HepG2 (cell line): Measurements from ENCODE around the gene GNAL. TPM values are rescaled to one million over a fixed set of nuclear protein-coding genes. Genes with fewer than 3 reads are reported as not detected.
A peak's percentile ranks its signal among the peaks of the same experiment; 100 is the strongest.

Experiments
- ATRX ChIP-seq: sonication (generic); formaldehyde crosslinking; IDR thresholded peaks from 2 replicates; pipeline ENCODE4 v1.4.0; 2020; ENCODE audit warnings: missing genetic modification reagents, borderline replicate concordance
- ERF ChIP-seq: IDR thresholded peaks from 2 replicates; pipeline ENCODE4 v1.6.1; 2018; ENCODE audit warnings: missing biosample characterization, missing genetic modification reagents
- MYC ChIP-seq: sonication (generic); formaldehyde crosslinking; IDR thresholded peaks from 2 replicates; pipeline ENCODE4 v1.9.0; 2021; ENCODE audit warnings: missing genetic modification reagents, borderline replicate concordance
- PHB2 ChIP-seq: fragments of 450-650 bp; IDR thresholded peaks from 2 replicates; pipeline ENCODE4 v1.6.1; 2018; ENCODE audit not compliant: partially characterized antibody
- SAP130 ChIP-seq: IDR thresholded peaks from 2 replicates; pipeline ENCODE4 v1.6.1; 2016; ENCODE audit warnings: low read depth
- SIN3B ChIP-seq: fragments of 150-350 bp; IDR thresholded peaks from 2 replicates; pipeline ENCODE4 v1.6.1; 2014; ENCODE audit warnings: low read length
- ZEB1 ChIP-seq: IDR thresholded peaks from 2 replicates; pipeline ENCODE4 v1.6.1; 2012; ENCODE audit warnings: mild to moderate bottlenecking, low read depth, inconsistent platforms; ENCODE audit not compliant: insufficient replicate concordance
- ZFP36L1 ChIP-seq: sonication (generic); formaldehyde crosslinking; IDR thresholded peaks from 2 replicates; pipeline ENCODE4 v1.8.0; 2022; ENCODE audit warnings: mild to moderate bottlenecking, missing genetic modification reagents, moderate library complexity
- ZNF510 ChIP-seq: sonication (generic); formaldehyde crosslinking; IDR thresholded peaks from 2 replicates; pipeline ENCODE4 v1.4.0; 2020; ENCODE audit warnings: low read depth, mild to moderate bottlenecking, missing genetic modification reagents
- ZNF615 ChIP-seq: sonication (generic); formaldehyde crosslinking; IDR thresholded peaks from 2 replicates; pipeline ENCODE4 v1.5.0; 2020; ENCODE audit warnings: mild to moderate bottlenecking, missing genetic modification reagents, borderline replicate concordance
- ZNF75D ChIP-seq: sonication (generic); formaldehyde crosslinking; IDR thresholded peaks from 2 replicates; pipeline ENCODE4 v1.8.1; 2023; ENCODE audit warnings: missing genetic modification reagents, mild to moderate bottlenecking, borderline replicate concordance
- polyA plus RNA-seq, 8 experiments: library from polyadenylated mRNA; depleted of rRNA in 3 of 8; stranded (reverse) in 7 of 8; unstranded in 1 of 8; fragments of >200 nt; fragmentation: Illumina TruSeq in 4 of 8; extraction: Trizol in 4 of 8; gene quantifications; 2 replicates each; pipeline versions ENCODE4 v1.2.1 to v1.2.3, GENCODE V29; 2011 to 2016; ENCODE audit warnings: low read depth in 4 of 8, missing spikeins in 1 of 8, mixed read lengths in 1 of 8; ENCODE audit not compliant: insufficient read depth in 1 of 8
- total RNA-seq, 5 experiments: library from RNA; depleted of rRNA; stranded (reverse); fragments of >200 nt; fragmentation: Illumina TruSeq; extraction: Trizol; gene quantifications; 2 replicates each; pipeline ENCODE4 v1.2.3, GENCODE V29; 2016; ENCODE audit warnings: low read depth in 1 of 5
- TF ChIP-seq, protein P1 (sequence below): sonication (generic); formaldehyde crosslinking; IDR thresholded peaks from 2 replicates; pipeline ENCODE4 v1.5.0; 2020; ENCODE audit warnings: mild to moderate bottlenecking, missing genetic modification reagents, borderline replicate concordance
- TF ChIP-seq, protein P2 (sequence below): sonication (generic); formaldehyde crosslinking; IDR thresholded peaks from 2 replicates; pipeline ENCODE4 v1.5.0; 2020; ENCODE audit warnings: missing genetic modification reagents, mild to moderate bottlenecking, borderline replicate concordance
- TF ChIP-seq, protein P3 (sequence below): sonication (generic); formaldehyde crosslinking; IDR thresholded peaks from 2 replicates; pipeline ENCODE4 v1.4.0; 2020; ENCODE audit warnings: mild to moderate bottlenecking, missing genetic modification reagents, borderline replicate concordance
- TF ChIP-seq, protein P4 (sequence below): sonication (generic); formaldehyde crosslinking; IDR thresholded peaks from 2 replicates; pipeline ENCODE4 v1.4.0; 2020; ENCODE audit warnings: mild to moderate bottlenecking, missing genetic modification reagents

GNAL gene
- total and polyA plus RNA-seq, 2 of the 13 experiments (the other 11 are each of a cell fraction or from before 2014, with no cell fraction given), result 0.87 to 1.4 TPM

DNA sequence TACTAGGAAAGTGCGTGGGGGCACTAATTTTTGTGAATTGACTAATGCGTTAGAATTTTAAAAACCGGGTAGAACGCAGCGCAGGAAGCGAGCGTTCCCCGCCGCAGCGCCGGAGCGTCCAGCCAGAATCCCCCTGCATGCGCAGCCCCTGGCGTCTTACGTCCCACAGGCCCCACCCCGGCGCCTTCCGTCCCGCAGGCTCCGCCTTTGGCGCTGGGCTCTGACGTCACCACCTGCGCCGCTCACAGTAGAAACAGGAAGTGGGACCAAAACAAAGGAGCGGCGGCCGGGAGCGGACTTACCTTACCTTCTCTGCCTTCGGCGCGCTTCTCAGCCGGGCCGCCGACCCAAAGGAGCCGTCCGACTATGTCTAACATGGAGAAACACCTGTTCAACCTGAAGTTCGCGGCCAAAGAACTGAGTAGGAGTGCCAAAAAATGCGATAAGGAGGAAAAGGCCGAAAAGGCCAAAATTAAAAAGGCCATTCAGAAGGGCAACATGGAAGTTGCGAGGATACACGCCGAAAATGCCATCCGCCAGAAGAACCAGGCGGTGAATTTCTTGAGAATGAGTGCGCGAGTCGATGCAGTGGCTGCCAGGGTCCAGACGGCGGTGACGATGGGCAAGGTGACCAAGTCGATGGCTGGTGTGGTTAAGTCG lies 162.2 kb downstream of the GNAL start, which contains the start of gene CHMP1B (continued):
- TF ChIP-seq, protein P1, sequence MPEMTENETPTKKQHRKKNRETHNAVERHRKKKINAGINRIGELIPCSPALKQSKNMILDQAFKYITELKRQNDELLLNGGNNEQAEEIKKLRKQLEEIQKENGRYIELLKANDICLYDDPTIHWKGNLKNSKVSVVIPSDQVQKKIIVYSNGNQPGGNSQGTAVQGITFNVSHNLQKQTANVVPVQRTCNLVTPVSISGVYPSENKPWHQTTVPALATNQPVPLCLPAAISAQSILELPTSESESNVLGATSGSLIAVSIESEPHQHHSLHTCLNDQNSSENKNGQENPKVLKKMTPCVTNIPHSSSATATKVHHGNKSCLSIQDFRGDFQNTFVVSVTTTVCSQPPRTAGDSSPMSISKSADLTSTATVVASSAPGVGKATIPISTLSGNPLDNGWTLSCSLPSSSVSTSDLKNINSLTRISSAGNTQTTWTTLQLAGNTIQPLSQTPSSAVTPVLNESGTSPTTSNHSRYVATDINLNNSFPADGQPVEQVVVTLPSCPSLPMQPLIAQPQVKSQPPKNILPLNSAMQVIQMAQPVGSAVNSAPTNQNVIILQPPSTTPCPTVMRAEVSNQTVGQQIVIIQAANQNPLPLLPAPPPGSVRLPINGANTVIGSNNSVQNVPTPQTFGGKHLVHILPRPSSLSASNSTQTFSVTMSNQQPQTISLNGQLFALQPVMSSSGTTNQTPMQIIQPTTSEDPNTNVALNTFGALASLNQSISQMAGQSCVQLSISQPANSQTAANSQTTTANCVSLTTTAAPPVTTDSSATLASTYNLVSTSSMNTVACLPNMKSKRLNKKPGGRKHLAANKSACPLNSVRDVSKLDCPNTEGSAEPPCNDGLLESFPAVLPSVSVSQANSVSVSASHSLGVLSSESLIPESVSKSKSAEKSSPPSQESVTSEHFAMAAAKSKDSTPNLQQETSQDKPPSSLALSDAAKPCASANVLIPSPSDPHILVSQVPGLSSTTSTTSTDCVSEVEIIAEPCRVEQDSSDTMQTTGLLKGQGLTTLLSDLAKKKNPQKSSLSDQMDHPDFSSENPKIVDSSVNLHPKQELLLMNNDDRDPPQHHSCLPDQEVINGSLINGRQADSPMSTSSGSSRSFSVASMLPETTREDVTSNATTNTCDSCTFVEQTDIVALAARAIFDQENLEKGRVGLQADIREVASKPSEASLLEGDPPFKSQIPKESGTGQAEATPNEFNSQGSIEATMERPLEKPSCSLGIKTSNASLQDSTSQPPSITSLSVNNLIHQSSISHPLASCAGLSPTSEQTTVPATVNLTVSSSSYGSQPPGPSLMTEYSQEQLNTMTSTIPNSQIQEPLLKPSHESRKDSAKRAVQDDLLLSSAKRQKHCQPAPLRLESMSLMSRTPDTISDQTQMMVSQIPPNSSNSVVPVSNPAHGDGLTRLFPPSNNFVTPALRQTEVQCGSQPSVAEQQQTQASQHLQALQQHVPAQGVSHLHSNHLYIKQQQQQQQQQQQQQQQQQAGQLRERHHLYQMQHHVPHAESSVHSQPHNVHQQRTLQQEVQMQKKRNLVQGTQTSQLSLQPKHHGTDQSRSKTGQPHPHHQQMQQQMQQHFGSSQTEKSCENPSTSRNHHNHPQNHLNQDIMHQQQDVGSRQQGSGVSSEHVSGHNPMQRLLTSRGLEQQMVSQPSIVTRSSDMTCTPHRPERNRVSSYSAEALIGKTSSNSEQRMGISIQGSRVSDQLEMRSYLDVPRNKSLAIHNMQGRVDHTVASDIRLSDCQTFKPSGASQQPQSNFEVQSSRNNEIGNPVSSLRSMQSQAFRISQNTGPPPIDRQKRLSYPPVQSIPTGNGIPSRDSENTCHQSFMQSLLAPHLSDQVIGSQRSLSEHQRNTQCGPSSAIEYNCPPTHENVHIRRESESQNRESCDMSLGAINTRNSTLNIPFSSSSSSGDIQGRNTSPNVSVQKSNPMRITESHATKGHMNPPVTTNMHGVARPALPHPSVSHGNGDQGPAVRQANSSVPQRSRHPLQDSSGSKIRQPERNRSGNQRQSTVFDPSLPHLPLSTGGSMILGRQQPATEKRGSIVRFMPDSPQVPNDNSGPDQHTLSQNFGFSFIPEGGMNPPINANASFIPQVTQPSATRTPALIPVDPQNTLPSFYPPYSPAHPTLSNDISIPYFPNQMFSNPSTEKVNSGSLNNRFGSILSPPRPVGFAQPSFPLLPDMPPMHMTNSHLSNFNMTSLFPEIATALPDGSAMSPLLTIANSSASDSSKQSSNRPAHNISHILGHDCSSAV (CRISPR knock-in tag), result no peak
- TF ChIP-seq, protein P2, sequence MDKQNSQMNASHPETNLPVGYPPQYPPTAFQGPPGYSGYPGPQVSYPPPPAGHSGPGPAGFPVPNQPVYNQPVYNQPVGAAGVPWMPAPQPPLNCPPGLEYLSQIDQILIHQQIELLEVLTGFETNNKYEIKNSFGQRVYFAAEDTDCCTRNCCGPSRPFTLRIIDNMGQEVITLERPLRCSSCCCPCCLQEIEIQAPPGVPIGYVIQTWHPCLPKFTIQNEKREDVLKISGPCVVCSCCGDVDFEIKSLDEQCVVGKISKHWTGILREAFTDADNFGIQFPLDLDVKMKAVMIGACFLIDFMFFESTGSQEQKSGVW (CRISPR knock-in tag), result no peak
- TF ChIP-seq ZFP36L1, result peak; percentile 69; the same call in 1 of the 2 replicates
- peak; percentile 85 for TF ChIP-seq ERF (CRISPR knock-in tag)
- peak; percentile 72; the same call in 1 of the 2 replicates for TF ChIP-seq MYC (CRISPR knock-in tag)
- TF ChIP-seq ZNF75D (CRISPR knock-in tag), result no peak
- TF ChIP-seq PHB2, result no peak
- TF ChIP-seq, protein P3, sequence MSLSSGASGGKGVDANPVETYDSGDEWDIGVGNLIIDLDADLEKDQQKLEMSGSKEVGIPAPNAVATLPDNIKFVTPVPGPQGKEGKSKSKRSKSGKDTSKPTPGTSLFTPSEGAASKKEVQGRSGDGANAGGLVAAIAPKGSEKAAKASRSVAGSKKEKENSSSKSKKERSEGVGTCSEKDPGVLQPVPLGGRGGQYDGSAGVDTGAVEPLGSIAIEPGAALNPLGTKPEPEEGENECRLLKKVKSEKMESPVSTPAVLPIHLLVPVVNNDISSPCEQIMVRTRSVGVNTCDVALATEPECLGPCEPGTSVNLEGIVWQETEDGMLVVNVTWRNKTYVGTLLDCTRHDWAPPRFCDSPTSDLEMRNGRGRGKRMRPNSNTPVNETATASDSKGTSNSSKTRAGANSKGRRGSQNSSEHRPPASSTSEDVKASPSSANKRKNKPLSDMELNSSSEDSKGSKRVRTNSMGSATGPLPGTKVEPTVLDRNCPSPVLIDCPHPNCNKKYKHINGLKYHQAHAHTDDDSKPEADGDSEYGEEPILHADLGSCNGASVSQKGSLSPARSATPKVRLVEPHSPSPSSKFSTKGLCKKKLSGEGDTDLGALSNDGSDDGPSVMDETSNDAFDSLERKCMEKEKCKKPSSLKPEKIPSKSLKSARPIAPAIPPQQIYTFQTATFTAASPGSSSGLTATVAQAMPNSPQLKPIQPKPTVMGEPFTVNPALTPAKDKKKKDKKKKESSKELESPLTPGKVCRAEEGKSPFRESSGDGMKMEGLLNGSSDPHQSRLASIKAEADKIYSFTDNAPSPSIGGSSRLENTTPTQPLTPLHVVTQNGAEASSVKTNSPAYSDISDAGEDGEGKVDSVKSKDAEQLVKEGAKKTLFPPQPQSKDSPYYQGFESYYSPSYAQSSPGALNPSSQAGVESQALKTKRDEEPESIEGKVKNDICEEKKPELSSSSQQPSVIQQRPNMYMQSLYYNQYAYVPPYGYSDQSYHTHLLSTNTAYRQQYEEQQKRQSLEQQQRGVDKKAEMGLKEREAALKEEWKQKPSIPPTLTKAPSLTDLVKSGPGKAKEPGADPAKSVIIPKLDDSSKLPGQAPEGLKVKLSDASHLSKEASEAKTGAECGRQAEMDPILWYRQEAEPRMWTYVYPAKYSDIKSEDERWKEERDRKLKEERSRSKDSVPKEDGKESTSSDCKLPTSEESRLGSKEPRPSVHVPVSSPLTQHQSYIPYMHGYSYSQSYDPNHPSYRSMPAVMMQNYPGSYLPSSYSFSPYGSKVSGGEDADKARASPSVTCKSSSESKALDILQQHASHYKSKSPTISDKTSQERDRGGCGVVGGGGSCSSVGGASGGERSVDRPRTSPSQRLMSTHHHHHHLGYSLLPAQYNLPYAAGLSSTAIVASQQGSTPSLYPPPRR (CRISPR knock-in tag), result no peak; the same call in 1 of the 2 replicates
- TF ChIP-seq ZEB1, result no peak
- TF ChIP-seq ZNF510 (CRISPR knock-in tag), result peak; percentile 76; the same call in 1 of the 2 replicates
- peak; percentile 94 for TF ChIP-seq SIN3B
- TF ChIP-seq ATRX (CRISPR knock-in tag), result no peak
- no peak for TF ChIP-seq ZNF615 (CRISPR knock-in tag)
- TF ChIP-seq SAP130 (CRISPR knock-in tag), result peak; percentile 98
- TF ChIP-seq, protein P4, sequence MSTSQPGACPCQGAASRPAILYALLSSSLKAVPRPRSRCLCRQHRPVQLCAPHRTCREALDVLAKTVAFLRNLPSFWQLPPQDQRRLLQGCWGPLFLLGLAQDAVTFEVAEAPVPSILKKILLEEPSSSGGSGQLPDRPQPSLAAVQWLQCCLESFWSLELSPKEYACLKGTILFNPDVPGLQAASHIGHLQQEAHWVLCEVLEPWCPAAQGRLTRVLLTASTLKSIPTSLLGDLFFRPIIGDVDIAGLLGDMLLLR (CRISPR knock-in tag), result no peak
